GM23248 (cell line): Measurements from ENCODE around the gene SMC6. TPM values are rescaled to one million over a fixed set of nuclear protein-coding genes. Genes with fewer than 3 reads are reported as not detected.

Experiments used
- DNase-seq: peaks from one replicate; pipeline ENCODE4 v3.0.0-alpha.2; 2015
- H2AFZ ChIP-seq: fragments of 200-600 bp; sonication (generic); 2 replicates; pipeline ENCODE4 v1.6.1; 2016; ENCODE audit warnings: antibody characterized with exemption
- H3F3A ChIP-seq: fragments of 200-600 bp; sonication (generic); 2 replicates; pipeline ENCODE4 v1.6.1; 2016; ENCODE audit warnings: mild to moderate bottlenecking, antibody characterized with exemption, mixed run types; ENCODE audit not compliant: insufficient read depth
- H3K27ac ChIP-seq: fragments of 200-600 bp; sonication (generic); 2 replicates; pipeline ENCODE4 v1.5.1; 2016; ENCODE audit warnings: mild to moderate bottlenecking
- H3K27me3 ChIP-seq: fragments of 200-600 bp; sonication (generic); replicated peaks from 2 replicates; pipeline ENCODE4 v1.6.1; 2016; ENCODE audit warnings: mild to moderate bottlenecking; ENCODE audit not compliant: insufficient read depth
- H3K36me3 ChIP-seq: fragments of 200-600 bp; sonication (generic); 2 replicates; pipeline ENCODE4 v1.6.1; 2016; ENCODE audit warnings: low read depth, mild to moderate bottlenecking
- H3K4me1 ChIP-seq: fragments of 200-600 bp; sonication (generic); 2 replicates; pipeline ENCODE4 v1.6.1; 2016; ENCODE audit warnings: mild to moderate bottlenecking; ENCODE audit not compliant: insufficient read depth
- H3K4me2 ChIP-seq: fragments of 200-600 bp; sonication (generic); one replicate; pipeline ENCODE4 v1.6.1; 2016; ENCODE audit warnings: mild to moderate bottlenecking; ENCODE audit not compliant: unreplicated experiment
- H3K4me3 ChIP-seq: fragments of 200-600 bp; sonication (generic); 2 replicates; pipeline ENCODE4 v1.5.1; 2016; ENCODE audit warnings: mild to moderate bottlenecking
- H3K79me2 ChIP-seq: fragments of 200-600 bp; sonication (generic); 2 replicates; pipeline ENCODE4 v1.6.1; 2016; ENCODE audit warnings: mild to moderate bottlenecking; ENCODE audit not compliant: insufficient read depth
- H3K9ac ChIP-seq: fragments of 200-600 bp; sonication (generic); 2 replicates; pipeline ENCODE4 v1.6.1; 2016; ENCODE audit warnings: mild to moderate bottlenecking
- H3K9me2 ChIP-seq: fragments of 200-600 bp; sonication (generic); 2 replicates; pipeline ENCODE4 v1.6.1; 2016; ENCODE audit warnings: mixed run types, mild to moderate bottlenecking, moderate library complexity; ENCODE audit not compliant: insufficient read depth
- H3K9me3 ChIP-seq: fragments of 200-600 bp; sonication (generic); one replicate; pipeline ENCODE4 v1.6.1; 2017; ENCODE audit warnings: low read depth
- H4K20me1 ChIP-seq: fragments of 200-600 bp; sonication (generic); 2 replicates; pipeline ENCODE4 v1.6.0; 2016; ENCODE audit not compliant: insufficient read depth
- EZH2 ChIP-seq: fragments of 200-600 bp; sonication (generic); IDR thresholded peaks from 2 replicates; pipeline ENCODE4 v1.6.1; 2018; ENCODE audit warnings: antibody characterized with exemption, mild to moderate bottlenecking; ENCODE audit not compliant: insufficient read depth, poor library complexity, severe bottlenecking
- EZH2phosphoT487 ChIP-seq: fragments of 200-600 bp; sonication (generic); IDR thresholded peaks from 2 replicates; pipeline ENCODE4 v1.6.1; 2018; ENCODE audit warnings: antibody characterized with exemption, moderate library complexity, mild to moderate bottlenecking, low read depth; ENCODE audit not compliant: insufficient read depth
- WGBS, 2 experiments: methylation state at CpG; one replicate each; pipeline ENCODE4 v1.1.6; 2015 to 2017; ENCODE audit warnings: low lambda C conversion rate in 2 of 2, low coverage in 1 of 2; ENCODE audit errors: missing lambda C conversion rate in 2 of 2; 5-methylcytosine and 5-hydroxymethylcytosine counted together
- in situ Hi-C: fragments of 300-500 bp; cut with MboI; formaldehyde crosslinking; loops from 2 replicates; pipeline ENCODE4 v1.15.0; 2020
- polyA plus RNA-seq: library from polyadenylated mRNA; unstranded; fragments of >200 nt; fragmentation: Nextera tagmentation; extraction: Ambion mirVana; gene quantifications from 2 replicates; pipeline ENCODE4 v1.2.1, GENCODE V29; 2016
- total RNA-seq: library from RNA; depleted of rRNA; stranded (reverse); fragments of >200 nt; shearing (Covaris generic); gene quantifications from 2 replicates; pipeline ENCODE4 v1.2.3, GENCODE V29; 2014

Gene SMC6
- total and polyA plus RNA-seq, 2 experiments from 2014 or later: 20.9 to 22.0 TPM

- 63 to 66% methylated on average over 7 of the region's 7 CpGs for WGBS, 2 experiments
- H2AFZ ChIP-seq: no peak overlapping the region
- no peak overlapping the region for H3K9ac ChIP-seq
- H3K4me3 ChIP-seq: no peak overlapping the region
- H3K27me3 ChIP-seq: no peaks in the 10 kb centered on the region
- H3K4me2 ChIP-seq: peak overlapping the region; percentile 34
- DNase-seq: peak; percentile 83
- H3K36me3 ChIP-seq: no peaks in the 10 kb centered on the region; the same call in none of the 2 replicates
- H3K9me2 ChIP-seq: no peaks in the 10 kb centered on the region
- H3K27ac ChIP-seq: peak overlapping the region; percentile 43
- in situ Hi-C loops: loop anchor here (10.0 kb wide), 1 partner anchor 898 kb away; no protein-coding TSS in a partner anchor
- no peaks in the 10 kb centered on the region for H3K79me2 ChIP-seq
- H3K9me3 ChIP-seq: no peaks in the 10 kb centered on the region
- peaks cover 22% of the 10 kb centered on the region for H3F3A ChIP-seq
- TF ChIP-seq EZH2: no peak
- TF ChIP-seq EZH2phosphoT487: no peak
- H4K20me1 ChIP-seq: no peaks in the 10 kb centered on the region
- peaks cover 5% of the 10 kb centered on the region for H3K4me1 ChIP-seq
These were observed 80.9 kb downstream of the SMC6 start for GRCh38 chr2:17672583-17673317.

- Histone ChIP-seq H3K27ac (no peak overlapping the region), H3K4me3 (no peak overlapping the region), H2AFZ (no peak overlapping the region), H3K4me2 (no peak overlapping the region), H3K36me3 (peaks cover 21% of the 10 kb centered on the region), H3K9me3 (no peaks in the 10 kb centered on the region), H3K27me3 (no peaks in the 10 kb centered on the region), H3K9ac (no peak overlapping the region), H3K79me2 (no peaks in the 10 kb centered on the region), H3K4me1 (peaks cover under 1% of the 10 kb centered on the region), H3F3A (peaks cover 9% of the 10 kb centered on the region), H4K20me1 (no peaks in the 10 kb centered on the region), H3K9me2 (no peaks in the 10 kb centered on the region)
- no peak for DNase-seq
- in situ Hi-C loops: no loop called here
- no peak for TF ChIP-seq EZH2phosphoT487
- no peak for TF ChIP-seq EZH2
- WGBS, 2 experiments: 16 to 22% methylated on average over 1 of the region's 1 CpG
These were observed 85.7 kb downstream of the SMC6 start for GRCh38 chr2:17667898-17668297.

GRCh38 chr2:17664534-17664933 is 89.1 kb downstream of the SMC6 start:
- Histone ChIP-seq H3K27me3 (no peaks in the 10 kb centered on the region), H3K4me3 (no peak overlapping the region), H3K9me2 (no peaks in the 10 kb centered on the region), H3K9ac (no peak overlapping the region), H3K9me3 (no peaks in the 10 kb centered on the region), H3K79me2 (no peaks in the 10 kb centered on the region), H3F3A (no peaks in the 10 kb centered on the region; the same call in 1 of the 2 replicates), H3K4me1 (no peaks in the 10 kb centered on the region), H3K27ac (no peak overlapping the region), H2AFZ (no peak overlapping the region), H3K4me2 (no peak overlapping the region), H3K36me3 (peaks cover 21% of the 10 kb centered on the region), H4K20me1 (no peaks in the 10 kb centered on the region)
- WGBS, 2 experiments: 93 to 100% methylated on average over 1 of the region's 1 CpG
- in situ Hi-C loops: no loop called here
- no peak for DNase-seq
- TF ChIP-seq EZH2phosphoT487: no peak
- TF ChIP-seq EZH2: no peak

- H3K9ac ChIP-seq: no peak overlapping the region
- H3K4me3 ChIP-seq: no peak overlapping the region
- no peaks in the 10 kb centered on the region for H4K20me1 ChIP-seq
- H3K9me2 ChIP-seq: no peaks in the 10 kb centered on the region
- no peak overlapping the region for H3K4me2 ChIP-seq
- peaks cover 21% of the 10 kb centered on the region for H3K36me3 ChIP-seq
- WGBS, 2 experiments: 95 to 100% methylated on average over 1 of the region's 1 CpG
- DNase-seq: no peak
- TF ChIP-seq EZH2phosphoT487: no peak
- TF ChIP-seq EZH2: no peak
- no peaks in the 10 kb centered on the region for H3K79me2 ChIP-seq
- peaks cover 7% of the 10 kb centered on the region for H3K4me1 ChIP-seq
- no peaks in the 10 kb centered on the region for H3K9me3 ChIP-seq
- H3K27me3 ChIP-seq: no peaks in the 10 kb centered on the region
- no peak overlapping the region for H2AFZ ChIP-seq
- H3K27ac ChIP-seq: no peak overlapping the region
- peaks cover 15% of the 10 kb centered on the region for H3F3A ChIP-seq
- in situ Hi-C loops: no loop called here
These were observed 90.9 kb downstream of the SMC6 start for GRCh38 chr2:17662723-17663122.
